Measurements from ENCODE around the gene VPS54.

The VPS54 gene

GRCh38 chr2:63843093-63843492, 176.1 kb downstream of the VPS54 start:
- no peak for DNase-seq (ENCODE audit: low read depth)
- no peak for TF ChIP-seq CTCF (IDR thresholded peaks at IDR 0.05; ENCODE audit: insufficient read depth, low read depth, low read length, missing control alignments)
- H3K4me3 ChIP-seq (ENCODE audit: low read length): peak overlapping the region; percentile 85

- peak overlapping the region; percentile 85 for H3K4me3 ChIP-seq (ENCODE audit: low read length)
- DNase-seq (ENCODE audit: low read depth): peak; percentile 70
- no peak for TF ChIP-seq CTCF (IDR thresholded peaks at IDR 0.05; ENCODE audit: insufficient read depth, low read depth, low read length, missing control alignments)
These were observed 176.8 kb downstream of the VPS54 start for GRCh38 chr2:63842149-63843061.
